Breast epithelium (tissue), 3 donors: Measurements from ENCODE around the gene CCL3.

Experiments used
- CTCF ChIP-seq, 3 donors: fragments of 450-650 bp; IDR thresholded peaks; one replicate each; pipeline ENCODE4 v1.5.1; 2016 to 2017; ENCODE audit warnings: antibody characterized with exemption in 3 of 3, mild to moderate bottlenecking in 3 of 3, moderate library complexity in 3 of 3
- POLR2A ChIP-seq: fragments of 450-650 bp; IDR thresholded peaks from one replicate; pipeline ENCODE4 v1.6.1; 2016; ENCODE audit warnings: antibody characterized with exemption, mild to moderate bottlenecking, moderate library complexity
- POLR2AphosphoS5 ChIP-seq, 3 donors: sonication (generic); formaldehyde crosslinking; IDR thresholded peaks; one replicate each; pipeline ENCODE4 v1.6.1; 2017; ENCODE audit warnings: antibody characterized with exemption in 3 of 3

GRCh38 chr17:36107660-36108059 is 17.7 kb upstream of the CCL3 start:
- TF ChIP-seq POLR2A (no peak), CTCF (IDR thresholded peaks at IDR 0.05) (no peak), POLR2AphosphoS5 (IDR thresholded peaks at IDR 0.05) (no peak)
